EH (cell line): ENCODE data around the gene IL17RB.
A peak's percentile ranks its signal among the peaks of the same experiment; 100 is the strongest.

ENCODE experiments used
- DNase-seq: peaks from one replicate; pipeline ENCODE4 v3.0.0-alpha.2; 2015; ENCODE audit warnings: low read depth

Gene IL17RB

DNA sequence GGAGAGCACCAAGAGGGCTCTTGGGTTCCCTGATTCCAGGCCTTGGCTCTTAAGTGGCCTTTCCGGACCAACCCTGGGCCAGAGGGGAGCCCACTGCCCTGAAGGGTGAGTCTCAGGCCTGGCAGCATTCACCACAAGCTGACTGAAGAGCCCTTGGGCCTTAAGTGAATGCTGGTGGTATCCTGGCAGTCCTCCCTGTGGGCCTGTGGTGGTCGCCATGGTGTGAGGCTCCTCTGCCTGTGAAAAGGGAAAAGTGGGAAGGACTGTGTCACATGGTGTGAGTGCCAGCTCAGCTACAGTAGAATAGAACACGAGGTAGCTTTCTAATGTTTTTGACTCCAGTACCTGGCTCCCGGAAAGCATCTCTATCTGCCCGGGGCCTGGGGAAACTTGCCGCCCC is 15.4 kb upstream of the IL17RB start:
- no peak for DNase-seq

DNA sequence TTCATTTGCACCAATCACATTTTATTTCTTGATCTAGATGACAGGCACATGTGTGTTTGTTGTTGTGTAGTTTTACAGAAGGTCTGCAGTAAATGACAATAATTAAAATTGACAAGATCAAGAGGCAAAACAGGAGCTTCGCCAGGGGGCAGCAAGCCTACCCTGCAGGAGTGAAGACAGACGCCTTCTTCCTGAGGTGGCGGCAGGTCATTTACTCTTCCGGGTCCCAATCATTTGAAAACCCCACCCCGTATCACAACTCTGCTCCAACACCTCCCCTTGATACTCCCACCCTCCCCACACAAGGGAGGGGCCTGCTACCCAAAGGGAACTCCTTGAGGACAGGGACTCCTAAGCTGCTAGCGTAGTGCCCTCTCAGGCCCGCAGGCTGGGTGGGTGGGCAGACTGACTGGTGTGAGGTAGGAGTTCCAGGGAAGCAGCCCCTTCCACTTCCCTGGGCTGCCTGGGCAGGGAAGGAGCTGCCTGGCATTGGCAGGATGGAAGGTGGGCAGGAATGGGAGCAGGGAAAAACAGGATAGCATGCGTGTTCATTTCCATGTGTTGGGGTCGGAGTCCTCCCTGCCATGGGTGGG is 13.2 kb upstream of the IL17RB start:
- no peak for DNase-seq

DNA sequence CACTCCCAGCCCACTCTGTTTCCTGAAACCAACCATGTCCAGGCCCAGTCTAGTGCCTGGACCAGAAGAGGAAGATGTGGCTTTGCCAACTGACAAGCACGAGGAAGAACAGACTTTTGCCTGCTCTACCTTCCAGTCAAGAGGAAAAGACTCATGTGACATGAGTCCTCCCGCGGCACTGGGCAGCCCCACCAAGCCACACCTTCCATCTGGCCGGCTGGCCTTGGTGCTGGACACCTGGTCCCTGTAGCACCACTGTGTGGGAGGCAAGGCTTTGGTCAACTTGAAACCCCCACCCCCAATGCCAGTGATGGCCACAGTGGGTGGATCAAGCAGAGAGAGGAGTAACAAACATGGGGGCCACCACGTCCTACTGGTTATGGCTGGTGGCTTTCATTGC is 12.7 kb upstream of the IL17RB start:
- no peak for DNase-seq

DNA sequence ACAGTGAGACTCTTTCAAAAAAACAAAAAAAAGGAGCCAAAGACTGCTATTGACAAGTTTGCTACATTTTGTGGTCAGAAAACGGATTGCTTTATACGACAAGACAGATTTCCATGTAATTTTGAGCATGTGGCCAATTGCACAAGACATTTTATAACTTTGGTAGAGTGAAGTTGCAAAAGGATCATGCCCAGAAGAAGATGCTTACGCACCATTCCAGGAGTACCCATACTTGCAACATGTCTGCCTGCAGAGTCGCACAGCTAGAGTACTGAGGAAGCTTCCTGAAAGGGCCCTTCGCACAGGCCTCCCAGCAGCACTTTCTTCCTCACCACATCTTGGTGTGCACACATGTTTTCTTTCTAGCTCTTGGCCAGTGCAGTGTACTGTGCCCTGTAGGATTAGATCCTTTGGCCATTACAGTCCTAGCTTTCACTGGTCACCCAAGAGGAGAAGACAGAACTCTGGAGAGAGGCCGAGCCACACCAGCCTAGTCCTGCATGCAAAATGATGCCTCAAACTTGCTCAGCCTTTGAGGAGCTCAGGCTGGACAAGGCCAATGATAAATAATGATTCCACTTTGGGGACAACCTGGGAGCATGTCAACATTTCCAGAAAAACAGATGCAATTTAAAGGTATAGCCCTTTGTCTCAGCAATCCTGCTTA is 11.8 kb upstream of the IL17RB start:
- DNase-seq = no peak

DNA sequence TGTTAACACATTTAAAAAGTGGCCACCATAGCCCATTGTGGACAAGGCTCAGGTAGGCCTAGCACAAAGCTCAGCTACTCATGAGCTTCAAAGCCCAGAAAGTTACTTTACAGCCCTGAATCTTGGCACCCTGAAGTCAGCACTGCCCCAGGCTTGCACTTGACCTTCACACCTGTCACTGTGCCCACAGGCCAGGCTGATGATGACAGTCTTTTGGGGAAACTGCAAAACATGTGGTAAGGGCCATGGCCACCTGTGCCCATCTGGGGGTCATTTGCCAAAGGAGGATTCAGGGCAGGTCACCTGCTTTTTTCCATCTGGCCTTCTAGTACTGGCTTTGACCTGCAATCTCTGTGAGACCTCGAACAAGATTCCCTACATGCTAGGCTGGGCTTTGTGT is 11.1 kb upstream of the IL17RB start:
- DNase-seq = no peak

DNA sequence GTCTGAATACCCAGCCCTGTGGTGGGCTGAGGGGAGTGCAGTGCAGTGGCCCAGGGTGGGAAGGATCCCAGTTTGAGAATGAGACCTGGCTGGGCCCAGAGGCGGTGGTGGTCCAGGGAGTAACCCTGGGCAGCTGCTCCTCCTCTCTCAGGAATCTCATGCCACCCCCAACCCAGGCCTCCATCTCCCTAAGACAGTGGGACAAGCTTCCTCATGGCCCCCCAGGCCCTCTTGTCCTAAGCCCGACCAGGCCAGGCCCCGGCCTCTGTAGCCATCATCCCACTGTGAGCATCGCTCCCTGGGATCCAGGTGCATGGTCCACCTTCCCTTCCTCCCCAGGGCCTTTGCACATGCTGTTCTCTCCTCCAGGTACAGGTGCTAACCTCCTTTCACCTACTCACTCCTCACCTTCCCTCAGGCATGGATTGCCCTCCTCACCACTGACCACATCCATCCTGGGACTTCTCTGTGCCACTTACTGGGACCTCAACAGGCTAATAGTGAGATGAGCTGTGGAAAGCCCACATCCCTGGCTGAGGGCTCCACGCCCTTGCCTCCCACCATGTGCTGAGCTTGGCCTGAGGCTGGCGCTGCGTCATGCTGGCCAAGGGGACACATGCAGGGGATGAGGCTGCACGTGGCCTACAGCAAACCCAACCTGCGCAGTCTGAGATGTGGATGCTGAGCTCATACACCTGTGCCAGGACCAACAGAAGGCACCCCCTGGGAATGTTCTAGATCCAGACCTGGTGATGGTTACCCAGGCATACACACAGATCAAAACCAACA is 10.1 kb upstream of the IL17RB start:
- no peak for DNase-seq

DNA sequence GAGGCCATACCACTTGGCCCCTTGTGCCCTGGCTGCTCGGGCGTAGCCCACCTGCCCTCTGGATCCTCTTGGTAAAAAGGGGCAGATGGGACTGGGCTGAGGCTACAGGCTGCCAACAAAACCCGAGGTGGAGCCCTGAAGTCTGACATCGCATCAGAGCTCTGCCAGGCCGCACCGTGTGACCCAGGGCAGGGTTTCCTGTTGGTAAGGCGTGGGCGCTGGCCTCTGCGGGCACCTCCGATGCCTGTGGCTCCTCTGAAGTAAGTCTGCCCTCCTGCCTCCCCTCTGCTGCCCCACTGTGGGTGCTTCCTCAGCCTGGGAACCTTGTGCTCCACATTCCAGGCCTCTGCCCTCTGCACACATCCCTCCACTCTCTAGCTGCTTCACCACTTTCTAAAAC is 9.0 kb upstream of the IL17RB start:
- DNase-seq = no peak

DNA sequence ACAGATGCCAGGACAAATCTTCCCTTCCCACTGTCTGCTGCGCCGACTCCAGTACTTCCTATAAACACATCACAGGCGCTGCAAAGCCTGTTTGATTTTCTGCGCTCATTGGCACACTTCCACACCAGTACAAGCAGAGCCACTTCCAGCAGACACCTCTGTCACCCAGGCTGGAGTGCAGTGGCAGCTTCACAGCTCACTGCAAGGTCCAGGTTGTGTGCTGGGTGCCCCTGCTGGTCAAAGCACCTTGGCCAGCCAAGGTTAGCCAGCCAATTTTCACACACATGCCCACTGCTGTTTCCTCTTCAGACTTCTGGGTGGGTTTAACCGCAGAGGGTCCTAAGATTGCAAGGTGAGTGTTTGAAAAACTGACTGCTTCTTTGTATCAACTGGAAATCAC is 5.1 kb upstream of the IL17RB start:
- no peak for DNase-seq

DNA sequence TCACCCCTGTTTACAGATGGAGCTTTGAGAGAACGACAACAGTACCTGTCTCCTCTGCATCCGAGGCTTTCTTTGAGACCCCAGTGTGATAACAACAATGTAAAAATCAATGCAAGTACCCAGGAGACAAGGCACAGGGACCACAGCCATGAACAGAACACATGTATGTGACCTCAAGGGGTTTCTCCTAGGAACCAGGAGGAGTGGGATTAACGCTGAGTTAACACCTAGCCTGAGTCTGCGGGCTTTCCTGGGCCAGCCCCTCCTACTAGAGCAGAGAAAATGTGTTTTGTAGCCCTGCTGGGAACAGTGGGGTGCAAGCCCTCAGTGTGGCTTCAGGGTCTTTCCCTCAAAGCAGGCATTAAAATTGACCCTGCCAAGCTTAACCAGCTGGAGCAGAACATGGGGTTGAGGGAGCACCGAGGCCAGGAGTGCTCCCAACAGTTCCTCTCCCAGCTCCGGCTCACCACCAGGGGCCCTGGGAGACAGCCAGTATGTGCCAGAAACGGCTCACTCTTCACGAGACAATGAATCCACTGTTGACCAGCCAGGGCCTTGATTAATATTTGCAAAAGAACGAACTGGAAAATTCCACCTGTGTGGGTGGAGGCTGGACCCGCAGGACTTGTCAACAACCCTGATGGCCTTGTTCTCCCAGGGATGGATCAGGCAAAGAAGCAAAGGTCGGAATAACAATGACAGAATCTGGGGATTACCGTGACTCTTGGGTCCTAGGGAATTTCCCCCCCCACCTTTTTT is 3.8 kb upstream of the IL17RB start:
- DNase-seq = peak; percentile 6

DNA sequence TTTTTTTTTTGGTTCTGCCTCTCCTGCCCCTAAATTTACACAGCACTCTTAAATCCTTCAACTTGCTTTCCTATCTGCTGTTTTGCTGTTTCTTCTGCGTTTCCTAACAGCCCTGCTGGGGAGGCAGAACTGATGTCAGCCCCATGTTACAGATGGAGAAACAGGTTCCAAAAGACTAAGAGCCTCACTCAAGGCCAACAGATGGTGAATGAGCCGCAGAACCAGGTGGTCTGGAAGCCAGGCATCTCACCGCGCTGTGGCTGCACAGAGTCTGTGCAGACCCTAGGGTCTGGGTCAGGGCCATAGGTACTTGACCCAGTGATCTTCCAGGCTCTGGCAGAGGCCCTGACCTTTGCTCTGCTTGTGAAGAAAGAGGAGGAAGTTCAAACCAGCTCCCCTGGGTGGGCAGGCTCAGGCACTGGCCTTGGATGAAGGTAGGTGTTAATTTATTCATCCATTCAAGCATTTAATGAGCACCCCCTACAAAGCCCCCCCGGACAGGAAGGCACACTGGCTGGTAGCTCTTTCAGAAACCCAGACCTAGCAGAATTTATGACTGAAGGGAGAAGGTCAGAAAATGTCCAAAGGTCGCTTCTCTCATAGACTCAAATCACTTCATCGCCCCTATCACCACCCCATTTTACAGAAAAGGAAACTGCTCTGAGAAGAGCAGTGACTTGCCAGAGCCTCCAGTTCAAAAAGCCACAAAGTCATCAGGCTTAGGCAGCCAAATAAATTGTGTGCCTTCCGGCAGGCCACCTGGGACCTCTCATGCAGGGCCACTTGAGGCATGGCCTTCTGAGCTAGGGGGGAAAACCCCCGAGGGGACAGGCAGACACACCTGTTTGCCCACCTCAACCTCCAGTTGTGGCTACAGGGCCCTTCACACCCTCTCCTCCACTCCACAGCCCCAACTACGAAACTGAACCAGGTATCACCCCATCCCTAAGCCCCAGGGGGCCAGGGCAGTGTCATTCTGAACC is 2.9 kb upstream of the IL17RB start:
- DNase-seq = no peak

DNA sequence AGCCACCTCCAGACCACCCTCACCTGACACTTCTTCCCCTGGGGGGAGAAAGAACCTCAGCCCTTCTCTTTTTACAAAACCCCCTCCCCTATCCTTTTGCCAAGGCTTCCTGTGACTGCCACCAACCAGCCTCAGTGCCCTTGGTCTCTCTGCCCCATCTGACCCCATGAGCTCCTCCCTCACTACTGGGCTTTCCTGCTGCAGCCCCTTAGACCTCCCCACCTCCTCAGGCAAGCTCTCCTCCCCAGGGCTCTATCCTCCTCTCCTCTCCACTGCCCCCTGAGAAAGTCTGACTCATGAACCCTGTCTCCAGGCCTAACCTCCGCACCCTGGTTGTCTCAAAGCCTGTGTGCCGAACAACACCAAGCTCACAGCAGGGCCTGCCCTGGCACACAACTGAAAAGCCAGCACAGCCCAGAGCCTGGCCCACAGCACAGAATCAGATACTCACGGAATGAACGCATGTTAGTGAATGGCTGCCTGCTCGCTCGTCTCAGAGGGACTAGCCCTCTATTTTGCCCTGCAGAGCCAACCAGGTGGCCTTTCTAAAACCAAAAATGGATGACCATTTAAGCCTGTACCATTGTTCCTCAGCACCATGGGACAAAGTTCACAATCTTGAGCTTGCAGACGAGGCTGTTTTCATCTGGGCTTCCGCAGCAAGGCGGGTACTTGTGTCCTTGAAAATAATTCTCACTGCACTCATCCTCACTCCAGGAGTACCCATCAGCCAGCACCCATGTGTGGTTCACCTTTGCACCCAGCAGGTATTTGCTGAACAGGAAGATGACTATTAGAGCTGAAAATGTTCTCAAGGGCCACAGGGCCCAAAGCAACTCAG is 1.9 kb upstream of the IL17RB start:
- peak; percentile 4 for DNase-seq

DNA sequence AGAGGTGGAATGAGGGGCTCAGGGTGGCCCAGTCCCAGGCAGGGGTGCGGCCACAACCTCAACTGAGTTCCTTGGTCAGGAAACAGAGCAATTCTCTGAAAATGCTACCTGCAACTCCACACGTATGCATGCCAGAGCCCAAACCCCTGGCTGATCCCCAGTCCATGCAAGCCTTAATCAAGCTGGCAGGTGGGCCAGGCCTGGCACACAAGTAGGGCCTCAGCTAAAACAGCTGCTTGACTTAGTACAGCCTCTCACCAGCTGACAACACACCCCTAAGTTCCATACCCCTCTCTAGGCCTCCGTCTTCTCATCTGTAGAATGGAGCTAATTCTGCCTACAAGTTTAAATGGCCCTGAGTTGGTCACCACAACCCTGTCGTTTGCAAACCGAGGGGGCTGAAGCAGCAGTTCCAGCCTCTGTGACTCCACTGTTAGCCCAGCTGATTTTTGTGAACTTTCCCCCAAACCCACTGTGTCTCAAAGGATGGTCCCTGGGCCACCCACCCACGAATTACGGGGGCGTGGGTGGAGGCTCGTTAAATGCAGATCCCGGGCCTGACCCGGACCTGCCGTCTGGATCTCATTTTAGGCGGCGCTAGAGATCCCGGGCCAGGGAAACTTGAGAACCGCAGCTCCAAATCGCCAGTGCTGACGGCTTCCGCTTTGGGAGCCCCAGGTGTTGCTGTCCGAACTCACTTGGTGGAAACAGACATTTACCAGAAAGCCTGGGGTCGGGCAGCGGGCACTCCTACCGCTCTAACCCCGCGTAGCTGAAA is 1.1 kb upstream of the IL17RB start:
- DNase-seq = peak; percentile 46

DNA sequence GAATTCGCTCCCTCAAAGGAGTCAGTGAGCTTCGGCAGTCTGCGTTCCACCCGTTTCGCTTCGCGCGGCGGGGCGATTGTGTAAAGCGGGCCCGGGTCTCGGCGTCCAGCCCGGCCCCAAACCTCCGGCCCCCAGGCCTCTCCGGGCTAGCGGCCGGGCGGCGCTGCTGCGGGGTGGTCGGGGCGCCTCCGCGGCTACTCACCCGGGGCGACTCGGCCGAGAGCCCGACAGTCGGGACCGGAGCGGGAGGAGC is 561 bp upstream of the IL17RB start:
- DNase-seq = no peak

DNA sequence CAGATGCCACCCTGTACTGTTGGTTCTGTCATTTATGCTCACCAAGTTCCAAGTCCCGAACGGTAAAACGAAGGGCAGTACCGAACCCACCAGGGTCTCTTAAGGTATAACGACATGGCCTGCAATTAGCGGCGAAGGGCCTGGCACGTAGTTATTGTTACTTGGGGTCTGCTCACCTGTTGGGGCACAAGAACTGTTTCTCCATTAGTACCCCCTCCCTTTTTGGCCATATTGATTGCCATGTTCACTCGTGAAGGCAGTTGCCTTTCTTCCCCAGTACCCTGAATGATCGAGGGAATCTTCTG is 435 bp downstream of the IL17RB start:
- DNase-seq = no peak

DNA sequence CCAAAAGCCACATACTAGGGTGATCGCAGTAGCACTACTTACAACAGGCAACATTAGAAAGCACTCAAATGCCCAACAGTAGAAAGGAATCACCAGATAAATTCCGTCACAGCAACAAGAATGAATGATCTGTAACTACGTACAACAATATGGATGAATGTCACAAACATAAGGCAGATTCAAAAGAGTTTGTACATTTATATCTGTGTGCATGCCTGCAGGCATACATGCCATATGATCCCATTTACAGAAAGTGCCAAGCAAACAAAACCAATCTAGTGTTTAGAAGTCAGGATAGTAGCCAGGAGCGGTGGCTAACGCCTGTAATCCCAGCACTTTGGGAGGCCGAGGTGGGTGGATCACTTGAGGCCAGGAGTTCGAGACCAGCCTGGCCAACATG is 3.5 kb downstream of the IL17RB start:
- DNase-seq = no peak

DNA sequence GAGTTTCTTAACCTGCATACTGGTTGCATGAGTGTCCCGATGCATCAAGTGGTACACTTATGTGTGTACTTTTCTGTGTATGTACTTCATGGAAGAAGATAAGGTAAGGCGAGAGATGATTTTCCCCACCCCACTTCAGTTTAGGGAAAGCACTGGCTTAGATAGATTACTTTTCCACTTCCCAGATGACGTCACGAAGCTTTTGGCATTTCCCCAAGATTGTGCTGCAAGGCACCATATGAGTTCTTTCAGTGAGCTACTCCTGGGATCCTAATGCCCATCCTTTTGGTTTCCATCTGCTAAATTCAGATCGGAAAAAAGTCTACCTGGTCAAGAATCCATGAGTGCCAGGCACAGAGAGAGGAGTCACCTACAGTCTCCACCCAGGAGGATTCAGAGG is 4.5 kb downstream of the IL17RB start:
- peak; percentile 46 for DNase-seq

DNA sequence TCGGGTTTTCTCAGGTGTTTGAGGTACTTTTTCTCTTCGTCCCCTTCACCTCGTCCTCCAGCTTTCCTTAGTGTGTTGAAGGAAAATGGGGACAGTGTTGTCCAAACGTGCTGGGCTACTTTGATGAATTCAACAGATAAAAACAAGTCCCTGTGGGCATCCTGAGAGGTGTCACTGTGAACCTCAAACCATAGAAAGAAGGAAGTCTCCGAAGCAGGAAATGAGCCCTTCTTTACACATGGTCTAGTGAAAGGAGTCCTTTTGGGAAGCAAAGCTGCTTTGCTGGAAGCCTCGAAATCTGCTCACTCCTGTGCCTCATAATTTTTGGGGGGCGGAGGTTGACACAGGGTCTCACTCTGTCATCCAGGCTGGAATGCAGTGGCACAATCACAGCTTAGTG is 10.6 kb downstream of the IL17RB start:
- no peak for DNase-seq

DNA sequence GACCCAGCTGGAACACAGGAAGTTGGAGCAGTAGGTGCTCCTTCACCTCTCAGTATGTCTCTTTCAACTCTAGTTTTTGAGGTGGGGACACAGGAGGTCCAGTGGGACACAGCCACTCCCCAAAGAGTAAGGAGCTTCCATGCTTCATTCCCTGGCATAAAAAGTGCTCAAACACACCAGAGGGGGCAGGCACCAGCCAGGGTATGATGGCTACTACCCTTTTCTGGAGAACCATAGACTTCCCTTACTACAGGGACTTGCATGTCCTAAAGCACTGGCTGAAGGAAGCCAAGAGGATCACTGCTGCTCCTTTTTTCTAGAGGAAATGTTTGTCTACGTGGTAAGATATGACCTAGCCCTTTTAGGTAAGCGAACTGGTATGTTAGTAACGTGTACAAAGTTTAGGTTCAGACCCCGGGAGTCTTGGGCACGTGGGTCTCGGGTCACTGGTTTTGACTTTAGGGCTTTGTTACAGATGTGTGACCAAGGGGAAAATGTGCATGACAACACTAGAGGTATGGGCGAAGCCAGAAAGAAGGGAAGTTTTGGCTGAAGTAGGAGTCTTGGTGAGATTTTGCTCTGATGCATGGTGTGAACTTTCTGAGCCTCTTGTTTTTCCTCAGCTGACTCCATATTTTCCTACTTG is 11.9 kb downstream of the IL17RB start:
- DNase-seq = no peak

DNA sequence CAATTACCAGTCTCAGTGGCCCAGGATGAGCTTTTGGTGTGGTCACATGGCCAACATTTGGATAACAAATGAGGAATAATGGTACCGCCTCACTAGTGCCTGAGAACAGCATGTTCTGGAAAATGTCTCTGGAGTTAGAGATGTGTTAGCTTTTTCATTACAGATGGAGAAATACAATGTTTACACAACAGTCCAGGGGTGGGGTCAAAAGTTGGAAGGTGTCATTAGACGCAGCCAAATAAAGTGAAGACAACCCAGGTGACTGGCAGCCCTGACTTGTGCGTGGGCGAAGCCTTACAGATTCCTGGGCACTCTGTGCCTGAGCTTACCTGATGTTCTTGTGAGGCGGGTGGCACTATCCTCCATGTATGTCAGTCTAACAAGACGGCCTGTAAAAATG is 12.8 kb downstream of the IL17RB start:
- no peak for DNase-seq

DNA sequence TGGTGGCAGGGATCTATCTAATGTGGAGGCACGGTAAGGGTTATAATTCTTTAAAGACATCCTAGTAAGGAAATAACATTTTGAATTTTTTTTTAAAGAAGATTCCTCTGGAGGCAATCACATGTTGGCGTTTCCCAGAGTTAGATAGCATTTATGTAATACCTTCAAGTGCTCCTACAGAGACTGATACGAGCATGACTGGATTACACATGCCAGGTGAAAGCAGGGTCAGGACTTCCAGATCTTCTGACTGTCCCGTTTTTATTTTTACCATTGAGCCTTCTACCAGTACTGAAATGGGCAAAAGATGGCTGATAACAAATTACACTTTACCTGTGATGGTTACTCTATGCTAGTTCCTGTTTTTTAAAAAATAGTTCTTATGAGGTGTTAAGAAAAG is 13.8 kb downstream of the IL17RB start:
- DNase-seq = no peak
